B cell (primary cell): ENCODE measurements around the gene QKI.

Experiments
- CTCF ChIP-seq: fragments of 200-600 bp; IDR thresholded peaks from one replicate; pipeline ENCODE4 v1.8.0; 2022; ENCODE audit warnings: antibody characterized with exemption, mild to moderate bottlenecking
- EZH2 ChIP-seq: IDR thresholded peaks from 2 replicates; pipeline ENCODE4 v1.6.1; 2012; ENCODE audit warnings: borderline replicate concordance, low read depth, mild to moderate bottlenecking, moderate library complexity, low read length; ENCODE audit not compliant: insufficient read depth, poor library complexity, severe bottlenecking

DNA sequence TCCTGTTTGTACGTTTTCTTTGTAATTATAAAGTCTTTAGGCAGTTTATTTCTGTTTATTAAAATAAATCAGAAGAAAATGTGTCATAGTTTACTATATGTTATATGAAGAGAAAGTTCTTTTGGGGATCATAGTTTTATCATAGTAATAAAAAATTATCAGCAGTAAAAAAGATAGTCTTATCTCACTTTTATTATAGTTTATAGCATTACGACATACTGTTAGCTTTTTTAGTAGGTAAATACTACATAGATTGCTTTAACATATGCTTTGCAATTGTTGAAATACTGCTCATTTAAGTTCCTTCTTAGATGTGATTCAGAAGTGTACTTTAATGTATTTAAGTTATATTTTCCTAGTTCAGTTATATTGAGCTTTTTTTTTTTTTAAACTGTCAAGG is 13.9 kb downstream of the QKI start:
- TF ChIP-seq CTCF: no peak
- no peak for TF ChIP-seq EZH2
